DND-41 (cell line): ENCODE results near the gene CCBE1.

Experiments used
- ATAC-seq: fragments of 200-7000 bp; cut with Tn5 transposase; 3 replicates; pipeline ENCODE4 v1.9.1; 2021; ENCODE audit warnings: low read depth; ENCODE audit not compliant: insufficient read depth
- DNase-seq: peaks from one replicate; pipeline ENCODE4 v3.0.0-alpha.2; 2020
- H2AFZ ChIP-seq: 2 replicates; pipeline ENCODE4 v1.6.0; 2012; ENCODE audit warnings: low read depth, low read length
- H3K27ac ChIP-seq: 2 replicates; pipeline ENCODE4 v1.5.1; 2012; ENCODE audit warnings: low read length, inconsistent platforms
- H3K27me3 ChIP-seq: fragments of 200-600 bp; sonication (generic); 2 replicates; pipeline ENCODE4 v1.6.0; 2012; ENCODE audit warnings: low read length, mild to moderate bottlenecking, inconsistent platforms; ENCODE audit not compliant: insufficient read depth, poor library complexity
- H3K36me3 ChIP-seq: 2 replicates; pipeline ENCODE4 v1.5.1; 2012; ENCODE audit warnings: low read length, inconsistent platforms; ENCODE audit not compliant: insufficient read depth
- H3K4me1 ChIP-seq: 2 replicates; pipeline ENCODE4 v1.5.1; 2012; ENCODE audit warnings: mild to moderate bottlenecking, low read length; ENCODE audit not compliant: insufficient read depth
- H3K4me2 ChIP-seq: 2 replicates; pipeline ENCODE4 v1.6.0; 2012; ENCODE audit warnings: mild to moderate bottlenecking, moderate library complexity, low read length, inconsistent platforms; ENCODE audit not compliant: insufficient read depth
- H3K4me3 ChIP-seq, 2 experiments: fragments of 200-600 bp in 1 of 2; shearing (Covaris generic) in 1 of 2; 2 replicates each; pipeline ENCODE4 v1.5.1; 2012 to 2016; ENCODE audit warnings: inconsistent platforms in 2 of 2, low read length in 2 of 2, mild to moderate bottlenecking in 2 of 2, low read depth in 1 of 2, moderate library complexity in 1 of 2
- H3K79me2 ChIP-seq: 2 replicates; pipeline ENCODE4 v1.6.0; 2012; ENCODE audit warnings: low read length, inconsistent platforms; ENCODE audit not compliant: insufficient read depth
- H3K9ac ChIP-seq: 2 replicates; pipeline ENCODE4 v1.6.0; 2012; ENCODE audit warnings: low read depth, mild to moderate bottlenecking, inconsistent platforms, low read length, moderate library complexity
- H3K9me3 ChIP-seq: 2 replicates; pipeline ENCODE4 v1.5.1; 2012; ENCODE audit warnings: low read length, moderate library complexity, mild to moderate bottlenecking, inconsistent platforms; ENCODE audit not compliant: insufficient read depth, severe bottlenecking
- H4K20me1 ChIP-seq: 2 replicates; pipeline ENCODE4 v1.6.0; 2012; ENCODE audit warnings: low read length; ENCODE audit not compliant: insufficient read depth
- EZH2 ChIP-seq: IDR thresholded peaks from 3 replicates; pipeline ENCODE4 v1.6.1; 2012; ENCODE audit warnings: borderline replicate concordance, low read depth, mild to moderate bottlenecking, moderate library complexity, low read length, inconsistent platforms; ENCODE audit not compliant: severe bottlenecking
- TF ChIP-seq, protein P1 (sequence below): IDR thresholded peaks from 2 replicates; pipeline ENCODE4 v1.5.1; 2012; ENCODE audit warnings: borderline replicate concordance, low read length, moderate library complexity, mild to moderate bottlenecking; ENCODE audit not compliant: poor library complexity, severe bottlenecking; ENCODE audit errors: extremely low read depth

CCBE1 gene

DNA sequence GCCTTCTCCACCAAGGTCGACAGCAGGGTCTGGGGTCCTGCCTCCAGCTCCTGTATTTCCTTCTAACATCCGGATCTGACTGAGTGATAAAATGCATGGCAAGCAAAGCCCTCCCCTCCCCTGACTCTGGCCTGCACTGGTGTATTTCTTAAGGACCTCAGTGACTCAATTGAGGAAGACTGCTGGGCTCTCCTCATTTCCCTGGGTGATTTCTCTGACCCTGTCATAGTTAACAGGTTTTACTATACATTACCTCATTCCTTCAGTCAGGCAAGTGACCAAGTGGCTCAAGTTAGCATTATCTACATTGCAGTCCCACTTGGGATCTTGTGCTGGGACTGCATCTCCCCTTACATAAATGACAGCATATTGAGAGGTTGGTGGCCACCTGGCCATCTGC, 38.8 kb upstream of the CCBE1 start:
- no peaks in the 10 kb centered on the region for H3K36me3 ChIP-seq
- no peak overlapping the region for H3K9ac ChIP-seq
- peaks cover 4% of the 10 kb centered on the region for H3K9me3 ChIP-seq
- DNase-seq: no peak
- no peak overlapping the region for H3K27ac ChIP-seq
- TF ChIP-seq, protein P1, sequence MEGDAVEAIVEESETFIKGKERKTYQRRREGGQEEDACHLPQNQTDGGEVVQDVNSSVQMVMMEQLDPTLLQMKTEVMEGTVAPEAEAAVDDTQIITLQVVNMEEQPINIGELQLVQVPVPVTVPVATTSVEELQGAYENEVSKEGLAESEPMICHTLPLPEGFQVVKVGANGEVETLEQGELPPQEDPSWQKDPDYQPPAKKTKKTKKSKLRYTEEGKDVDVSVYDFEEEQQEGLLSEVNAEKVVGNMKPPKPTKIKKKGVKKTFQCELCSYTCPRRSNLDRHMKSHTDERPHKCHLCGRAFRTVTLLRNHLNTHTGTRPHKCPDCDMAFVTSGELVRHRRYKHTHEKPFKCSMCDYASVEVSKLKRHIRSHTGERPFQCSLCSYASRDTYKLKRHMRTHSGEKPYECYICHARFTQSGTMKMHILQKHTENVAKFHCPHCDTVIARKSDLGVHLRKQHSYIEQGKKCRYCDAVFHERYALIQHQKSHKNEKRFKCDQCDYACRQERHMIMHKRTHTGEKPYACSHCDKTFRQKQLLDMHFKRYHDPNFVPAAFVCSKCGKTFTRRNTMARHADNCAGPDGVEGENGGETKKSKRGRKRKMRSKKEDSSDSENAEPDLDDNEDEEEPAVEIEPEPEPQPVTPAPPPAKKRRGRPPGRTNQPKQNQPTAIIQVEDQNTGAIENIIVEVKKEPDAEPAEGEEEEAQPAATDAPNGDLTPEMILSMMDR: no peak
- no peak for TF ChIP-seq EZH2
- no peaks in the 10 kb centered on the region for H3K27me3 ChIP-seq
- no peak overlapping the region for H3K4me3 ChIP-seq
- no peak overlapping the region for H2AFZ ChIP-seq
- H3K4me1 ChIP-seq: no peaks in the 10 kb centered on the region
- no peaks in the 10 kb centered on the region for H4K20me1 ChIP-seq
- no peak overlapping the region for H3K4me2 ChIP-seq
- no peaks in the 10 kb centered on the region for H3K79me2 ChIP-seq
- no peak for ATAC-seq

DNA sequence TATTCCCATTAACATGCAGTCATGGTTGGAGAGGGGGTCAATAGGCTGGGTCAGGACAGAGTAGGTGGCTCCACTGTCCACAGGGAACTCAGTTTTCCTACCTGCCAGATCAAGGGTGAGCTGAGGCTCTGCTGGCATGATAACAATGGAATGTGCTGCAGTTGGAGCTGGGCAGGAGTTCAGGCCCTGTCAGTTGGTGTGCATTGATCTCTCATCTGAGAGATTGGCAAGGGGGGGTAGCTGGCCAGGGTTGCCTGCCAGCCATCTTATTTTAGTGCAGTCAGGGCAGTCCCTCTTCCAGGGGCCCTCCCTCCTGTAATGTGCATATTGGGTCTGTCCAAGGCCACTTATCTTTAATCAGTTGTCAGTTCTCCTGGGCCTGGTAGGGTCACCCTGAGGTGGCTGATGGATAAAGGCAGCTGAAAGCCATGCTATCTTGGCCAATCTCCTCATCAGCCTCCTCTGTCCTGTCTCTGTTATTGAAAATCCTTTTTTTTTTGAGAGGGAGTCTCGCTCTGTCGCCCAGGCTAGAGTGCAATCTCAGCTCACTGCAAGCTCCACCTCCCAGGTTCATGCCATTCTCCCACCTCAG, 38.1 kb upstream of the CCBE1 start:
- Histone ChIP-seq H3K4me3 (no peak overlapping the region), H3K27ac (no peak overlapping the region), H3K9me3 (peaks cover 4% of the 10 kb centered on the region), H3K27me3 (no peaks in the 10 kb centered on the region), H3K79me2 (no peaks in the 10 kb centered on the region), H3K4me2 (no peak overlapping the region), H3K9ac (no peak overlapping the region), H4K20me1 (no peaks in the 10 kb centered on the region), H2AFZ (no peak overlapping the region), H3K4me1 (no peaks in the 10 kb centered on the region), H3K36me3 (no peaks in the 10 kb centered on the region)
- no peak for TF ChIP-seq EZH2
- TF ChIP-seq, protein P1: no peak
- DNase-seq: no peak
- ATAC-seq: no peak

DNA sequence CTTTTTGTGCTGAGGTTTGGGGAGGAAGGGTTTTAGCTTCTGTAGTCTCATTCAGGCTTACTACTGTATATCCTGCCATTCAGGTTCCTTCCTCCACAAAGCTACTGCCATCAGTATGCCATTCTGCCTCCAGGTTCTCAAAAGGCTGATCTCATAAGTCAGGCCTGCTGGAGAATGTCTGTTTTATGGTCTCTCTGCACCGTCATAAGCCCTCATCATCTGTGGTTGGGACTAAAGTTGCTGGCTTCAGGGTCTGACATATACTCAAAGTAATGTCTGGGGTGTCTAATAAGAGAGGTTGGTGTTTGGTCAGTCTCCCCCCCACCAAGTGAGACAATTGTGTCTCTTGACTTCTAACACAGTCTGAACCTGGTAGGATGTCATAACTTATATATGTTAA, 36.2 kb upstream of the CCBE1 start:
- Histone ChIP-seq H2AFZ (no peak overlapping the region), H3K4me1 (no peaks in the 10 kb centered on the region), H3K27me3 (no peaks in the 10 kb centered on the region), H3K9ac (no peak overlapping the region), H3K4me3 (no peak overlapping the region), H3K4me2 (no peak overlapping the region), H3K9me3 (no peaks in the 10 kb centered on the region), H3K79me2 (no peaks in the 10 kb centered on the region), H3K27ac (no peak overlapping the region), H4K20me1 (no peaks in the 10 kb centered on the region), H3K36me3 (no peaks in the 10 kb centered on the region)
- ATAC-seq: no peak
- no peak for DNase-seq
- TF ChIP-seq EZH2: no peak
- TF ChIP-seq, protein P1: no peak

DNA sequence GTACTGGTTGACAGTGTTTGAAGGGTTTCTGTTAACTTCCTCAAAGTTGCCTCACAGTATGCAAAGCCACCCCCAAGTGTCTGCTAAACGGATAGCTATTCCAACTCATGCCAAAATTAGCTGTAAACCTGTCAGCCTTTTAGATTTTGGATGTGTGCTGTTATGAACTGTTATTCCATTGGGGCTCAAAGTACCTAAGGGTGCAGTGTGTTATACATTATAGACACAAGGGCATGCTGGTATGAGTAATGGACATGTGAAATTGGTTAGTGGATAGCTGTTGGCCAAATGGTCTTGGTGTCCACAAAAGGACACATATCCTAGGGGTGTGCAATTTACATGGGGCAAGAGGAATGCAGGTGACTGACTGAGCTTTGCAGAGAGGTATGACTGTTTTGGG, 33.7 kb upstream of the CCBE1 start:
- Histone ChIP-seq H3K27me3 (no peaks in the 10 kb centered on the region), H4K20me1 (no peaks in the 10 kb centered on the region), H2AFZ (no peak overlapping the region), H3K9ac (no peak overlapping the region), H3K4me1 (no peaks in the 10 kb centered on the region), H3K4me2 (no peak overlapping the region), H3K4me3 (no peak overlapping the region), H3K36me3 (no peaks in the 10 kb centered on the region), H3K27ac (no peak overlapping the region), H3K79me2 (no peaks in the 10 kb centered on the region), H3K9me3 (no peaks in the 10 kb centered on the region)
- ATAC-seq (no peak), DNase-seq (no peak)
- no peak for TF ChIP-seq EZH2
- TF ChIP-seq, protein P1: no peak
